HTR-8/SVneo (cell line): ENCODE data around the gene PPFIA3.
"Not testable (repeated sequence)": the region's sequence is repeated elsewhere in the genome, so short reads cannot be mapped to it uniquely, and the experiment has no call there.

Experiments
- DNase-seq: peaks from one replicate; pipeline ENCODE4 v3.0.0; 2011; ENCODE audit warnings: low spot score, mixed read lengths; ENCODE audit not compliant: insufficient read length
- FAIRE-seq: peaks from 2 replicates; lab custom pipeline; 2011; peaks lifted over from hg19 to GRCh38; lab: Jason Lieb, UNC

PPFIA3 gene

DNA sequence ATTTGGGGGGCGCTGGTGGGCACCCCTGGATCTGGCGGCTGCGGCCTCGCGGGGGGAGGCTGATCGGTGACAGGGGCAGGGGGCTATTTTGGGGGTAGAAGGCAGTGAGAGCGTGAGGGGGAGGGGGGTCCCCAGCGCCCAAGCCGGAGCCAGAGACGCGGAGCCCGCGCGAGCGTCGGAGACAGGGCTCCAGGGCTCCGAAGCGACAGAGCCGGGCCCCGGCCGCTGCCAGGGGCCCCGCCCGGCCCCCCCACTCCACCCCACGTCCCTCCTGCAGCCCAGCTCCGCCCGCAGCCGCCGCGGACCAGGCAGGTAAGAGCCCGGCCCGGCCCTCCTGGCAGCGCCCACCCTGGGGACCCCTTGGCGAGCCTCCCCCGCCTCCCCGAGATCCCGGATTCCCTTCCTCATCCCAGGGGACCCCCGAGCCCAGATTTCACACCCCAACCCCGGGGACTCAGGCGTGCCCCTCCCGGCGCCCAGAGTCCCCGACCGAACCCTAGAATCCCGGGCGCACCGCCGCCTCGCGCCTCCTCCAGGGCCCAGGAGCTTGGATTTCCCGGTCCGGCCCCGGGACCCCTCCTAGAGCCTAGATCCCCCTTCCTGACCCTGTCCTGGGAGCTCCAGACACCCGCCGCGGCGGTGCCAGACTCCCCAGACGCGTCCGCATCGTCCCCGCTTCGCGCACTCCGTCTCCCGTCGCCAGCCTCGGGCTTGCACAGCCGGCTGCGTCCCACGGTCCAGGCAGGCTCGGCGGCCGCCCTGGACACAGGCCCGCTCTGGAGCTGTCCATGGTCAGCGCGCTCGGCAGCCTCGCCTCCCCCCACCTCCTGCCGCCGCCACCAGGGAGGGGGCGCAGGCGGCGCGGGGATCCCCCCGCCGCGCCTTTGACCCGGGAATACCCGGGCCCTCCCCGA lies at the start of gene PPFIA3:
Gene PPFIA3, plus strand, starts transcription at position 134 of the 914 bp plus-strand sequence. CDS start 8,330 bp downstream, outside the sequence.
- DNase-seq (peak; percentile 39), FAIRE-seq (peak; percentile 88)

DNA sequence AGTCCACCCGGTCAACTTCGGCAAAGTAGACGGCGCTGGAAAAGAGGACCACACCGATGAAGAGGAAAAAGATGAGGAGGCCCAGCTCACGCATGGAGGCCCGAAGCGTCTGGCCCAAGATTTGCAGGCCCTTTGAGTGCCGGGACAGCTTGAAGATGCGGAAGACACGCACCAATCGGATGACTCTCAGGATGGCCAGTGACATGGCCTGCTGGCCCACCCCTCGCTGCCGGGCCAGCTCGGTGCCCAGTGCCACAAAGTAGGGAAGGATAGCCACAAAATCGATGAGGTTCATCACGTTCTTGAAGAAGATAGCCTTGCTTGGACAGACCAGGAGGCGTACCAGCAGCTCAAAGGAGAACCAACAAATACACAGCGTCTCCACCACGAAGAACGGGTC lies 48.9 kb upstream of the PPFIA3 start:
- FAIRE-seq (no peak), DNase-seq (no peak)

GRCh38 chr19:49071860-49072547 lies 47.3 kb upstream of the PPFIA3 start:
- FAIRE-seq (no peak), DNase-seq (no peak)

DNA sequence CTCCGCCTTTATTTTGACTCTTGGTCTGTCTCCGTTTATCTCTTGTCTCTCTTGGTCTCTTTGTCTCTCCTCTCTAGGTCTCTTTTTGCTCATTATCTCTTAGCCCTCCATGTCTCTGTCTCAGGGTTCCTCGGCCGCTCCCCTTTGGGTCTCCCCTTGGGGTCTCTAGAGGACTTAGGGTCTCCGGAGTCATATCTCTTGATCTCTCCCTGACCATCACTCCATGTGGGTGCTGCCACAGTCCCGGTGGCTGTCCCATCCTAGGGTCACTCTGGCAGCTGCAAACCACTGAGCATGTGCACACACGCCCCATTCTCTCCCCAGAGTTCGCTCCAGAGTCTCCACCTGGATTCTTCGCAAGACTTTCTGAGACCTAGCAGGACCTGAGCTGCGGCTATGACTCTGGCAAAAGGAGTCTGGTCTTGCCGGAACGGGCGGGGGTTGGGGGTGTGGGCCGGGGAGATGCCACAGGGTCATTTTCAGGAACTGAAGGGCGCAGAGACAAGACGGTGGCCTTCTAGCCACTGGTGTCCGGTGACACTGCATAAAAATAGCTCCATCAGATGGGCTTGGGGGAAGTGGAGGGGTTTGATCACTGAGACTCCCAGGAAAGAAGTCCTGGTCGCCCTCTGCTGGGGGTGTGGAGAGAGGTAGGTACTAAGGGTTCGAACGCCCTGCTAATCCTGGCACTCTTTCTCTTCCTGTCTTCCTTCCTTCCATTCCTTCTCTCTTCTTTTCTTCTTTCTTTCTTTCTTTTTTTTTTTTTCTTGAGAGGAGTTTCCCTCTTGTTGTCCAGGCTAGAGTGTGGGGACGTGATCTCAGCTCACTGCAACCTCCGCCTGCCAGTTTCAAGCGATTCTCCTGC lies 45.6 kb upstream of the PPFIA3 start:
- DNase-seq (no peak), FAIRE-seq (no peak)

- not testable (repeated sequence) for DNase-seq, FAIRE-seq
These were observed 44.5 kb upstream of the PPFIA3 start for GRCh38 chr19:49074869-49075268.

GRCh38 chr19:49080392-49080791 lies 39.0 kb upstream of the PPFIA3 start:
- no peak for DNase-seq
- no peak for FAIRE-seq

GRCh38 chr19:49081273-49081672 lies 38.1 kb upstream of the PPFIA3 start:
- no peak for DNase-seq
- no peak for FAIRE-seq

DNA sequence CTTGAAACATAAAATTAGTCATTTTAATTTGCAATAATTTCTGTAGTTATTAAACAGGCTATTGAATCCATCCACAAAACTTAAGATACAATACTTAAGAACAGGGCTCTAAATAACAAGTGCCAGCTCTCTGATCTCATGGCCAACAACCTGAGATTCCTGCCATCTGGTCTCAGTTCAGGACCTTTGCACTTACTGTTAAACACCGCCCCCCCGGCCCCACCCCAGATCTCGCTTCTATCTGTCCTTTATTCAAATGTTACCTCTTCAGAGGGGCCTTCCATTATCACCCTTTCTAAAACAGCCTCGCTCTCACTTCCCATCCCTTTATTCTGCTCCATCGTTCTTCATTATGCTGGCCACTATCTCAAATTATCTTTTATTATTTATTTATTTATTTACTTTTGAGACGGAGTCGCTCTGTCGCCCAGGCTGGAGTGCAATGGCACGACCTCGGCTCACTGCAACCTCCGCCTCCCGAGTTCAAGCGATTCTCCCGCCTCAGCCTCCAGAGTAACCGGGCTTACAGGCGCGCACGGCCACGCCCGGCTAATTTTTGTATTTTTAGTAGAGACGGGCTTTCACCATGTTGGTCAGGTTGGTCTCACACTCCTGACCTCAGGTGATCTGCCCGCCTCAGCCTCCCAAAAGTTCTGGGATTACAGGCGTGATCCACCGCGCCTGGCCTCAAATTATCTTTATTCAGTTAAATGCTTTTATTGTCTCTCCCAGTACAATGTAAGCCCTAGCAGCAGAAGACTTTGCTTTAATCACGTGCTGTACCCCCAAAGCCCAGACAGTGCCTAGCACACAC lies 34.9 kb upstream of the PPFIA3 start:
- no peak for DNase-seq
- no peak for FAIRE-seq

DNA sequence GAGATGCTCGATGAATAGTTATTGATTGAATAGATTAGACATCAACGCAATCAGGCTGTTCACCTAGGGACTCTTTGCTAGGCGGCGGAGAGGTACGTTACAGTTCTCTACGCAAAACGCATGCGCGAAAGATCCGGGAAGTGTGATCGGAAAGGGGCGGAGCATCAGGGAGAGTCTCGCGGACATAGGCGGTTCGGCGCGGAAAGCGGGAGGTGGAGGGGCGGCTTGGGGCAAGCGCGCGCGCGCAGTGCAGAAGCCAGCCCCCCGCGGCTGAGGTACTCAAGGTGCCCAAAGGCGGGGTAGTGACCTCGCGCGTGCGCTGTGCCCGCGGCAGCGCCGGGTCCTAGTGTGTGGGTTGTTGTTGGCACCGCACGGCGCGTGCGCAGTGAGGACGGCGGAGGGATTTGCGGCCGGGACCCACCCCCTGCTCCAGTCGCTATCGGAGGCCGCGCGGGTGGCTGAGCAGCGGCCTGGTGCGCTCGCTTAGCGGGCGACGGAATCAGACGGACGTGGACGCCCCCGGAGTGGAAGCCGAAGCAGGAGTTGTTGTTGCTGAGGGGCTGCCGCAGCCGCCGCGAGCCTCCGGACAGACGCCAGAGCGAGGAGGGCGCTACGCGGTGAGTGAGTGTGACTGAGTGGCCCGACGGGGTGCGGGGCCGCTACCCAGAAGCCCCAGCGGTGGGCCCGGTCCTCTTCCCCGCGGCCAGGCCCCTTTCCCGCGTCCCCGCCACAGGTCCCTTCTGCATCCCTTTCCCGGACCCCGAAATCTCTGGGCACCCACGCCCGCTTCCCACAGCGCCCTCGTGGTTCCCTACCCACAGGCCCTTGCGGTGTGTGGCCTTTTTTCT lies 34.1 kb upstream of the PPFIA3 start, which contains the start of gene SNRNP70:
Gene SNRNP70, plus strand, starts transcription at position 432 of the 848 bp plus-strand sequence. CDS start 964 bp downstream, outside the sequence.
- FAIRE-seq (peak; percentile 96), DNase-seq (peak; percentile 99)

DNA sequence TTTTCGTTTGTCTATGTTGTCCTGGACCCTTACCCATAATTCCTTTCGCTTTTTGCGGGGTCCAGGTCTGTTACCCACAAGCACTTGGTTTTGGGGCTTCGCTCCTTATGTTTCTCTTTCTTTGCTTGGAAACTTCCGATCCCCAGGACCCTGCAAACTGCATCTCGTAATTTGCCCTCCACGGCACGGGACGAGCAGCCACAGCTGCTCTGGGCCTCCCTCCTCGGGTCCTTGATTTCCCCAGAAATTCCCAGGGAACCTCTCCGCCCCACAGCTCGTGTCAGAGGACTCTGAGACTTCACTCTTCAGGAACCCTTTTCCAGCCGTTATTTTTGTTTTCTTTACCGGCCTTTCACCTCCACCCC lies 33.5 kb upstream of the PPFIA3 start:
- no peak for DNase-seq
- no peak for FAIRE-seq

DNA sequence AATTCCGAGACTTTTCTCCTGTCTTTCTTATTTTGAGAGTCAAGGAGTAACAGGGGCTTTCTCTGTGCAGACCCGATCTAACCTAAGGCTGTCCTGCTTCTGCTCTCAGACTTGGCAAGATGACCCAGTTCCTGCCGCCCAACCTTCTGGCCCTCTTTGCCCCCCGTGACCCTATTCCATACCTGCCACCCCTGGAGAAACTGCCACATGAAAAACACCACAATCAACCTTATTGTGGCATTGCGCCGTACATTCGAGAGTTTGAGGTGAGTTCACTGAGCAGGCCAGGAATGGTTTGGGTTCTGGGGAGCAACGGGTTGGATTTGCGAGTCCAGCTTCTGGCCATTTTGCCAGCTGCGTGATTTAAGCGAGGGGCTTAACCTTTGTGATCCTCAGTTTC lies 33.0 kb upstream of the PPFIA3 start:
- no peak for DNase-seq
- no peak for FAIRE-seq

DNA sequence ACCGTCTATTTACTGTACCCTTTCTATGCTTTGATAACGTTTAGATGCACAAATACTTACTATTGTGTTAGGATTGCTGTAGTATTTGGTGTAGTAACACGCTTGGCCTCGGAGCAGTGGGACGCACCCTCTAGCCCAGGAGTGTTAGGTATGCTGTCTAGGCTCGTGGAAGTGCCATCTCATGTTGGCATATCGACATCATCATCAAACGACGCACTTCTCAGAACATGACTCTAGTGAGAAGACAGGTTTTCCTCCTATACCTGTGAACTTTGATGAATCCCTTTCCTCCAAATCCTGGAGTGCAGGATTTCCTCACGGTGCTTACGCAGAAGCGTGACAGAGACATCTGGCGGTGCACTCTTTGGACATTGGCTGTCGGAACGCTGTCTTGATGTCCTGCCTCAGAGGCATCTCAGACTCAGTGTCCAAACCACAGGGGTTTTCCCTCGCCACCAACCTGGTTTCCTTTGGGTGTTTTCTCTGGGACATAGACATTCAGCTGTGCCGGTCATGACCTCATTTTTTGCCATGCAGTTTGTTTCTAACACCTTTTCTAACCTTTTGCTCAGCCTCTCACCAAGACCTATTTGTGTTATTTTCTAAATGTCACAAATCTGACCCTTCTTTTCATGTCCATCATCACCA lies 27.8 kb upstream of the PPFIA3 start:
- DNase-seq = no peak
- FAIRE-seq = no peak

DNA sequence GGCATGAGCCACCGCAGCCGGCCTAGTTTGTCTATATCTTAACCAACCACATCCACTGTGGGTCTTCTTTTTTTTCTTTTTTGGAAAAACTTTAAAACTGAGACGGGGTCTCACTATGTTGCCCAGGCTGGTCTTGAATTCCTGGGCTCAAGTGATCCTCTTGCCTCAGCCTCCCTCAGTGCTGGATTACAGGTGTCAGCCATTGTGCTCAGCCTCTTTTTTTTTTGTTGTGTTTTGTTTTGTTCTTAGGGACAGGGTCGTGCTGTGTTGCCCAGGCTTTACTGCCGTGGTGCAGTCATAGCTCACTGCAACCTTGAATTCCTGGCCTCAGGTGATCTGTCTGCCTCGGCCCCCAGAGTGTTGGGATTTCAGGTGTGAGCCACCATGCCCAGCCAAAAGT lies 26.7 kb upstream of the PPFIA3 start:
- DNase-seq (no peak), FAIRE-seq (no peak)

GRCh38 chr19:49094505-49095482 lies 24.6 kb upstream of the PPFIA3 start:
- DNase-seq = no peak
- no peak for FAIRE-seq

DNA sequence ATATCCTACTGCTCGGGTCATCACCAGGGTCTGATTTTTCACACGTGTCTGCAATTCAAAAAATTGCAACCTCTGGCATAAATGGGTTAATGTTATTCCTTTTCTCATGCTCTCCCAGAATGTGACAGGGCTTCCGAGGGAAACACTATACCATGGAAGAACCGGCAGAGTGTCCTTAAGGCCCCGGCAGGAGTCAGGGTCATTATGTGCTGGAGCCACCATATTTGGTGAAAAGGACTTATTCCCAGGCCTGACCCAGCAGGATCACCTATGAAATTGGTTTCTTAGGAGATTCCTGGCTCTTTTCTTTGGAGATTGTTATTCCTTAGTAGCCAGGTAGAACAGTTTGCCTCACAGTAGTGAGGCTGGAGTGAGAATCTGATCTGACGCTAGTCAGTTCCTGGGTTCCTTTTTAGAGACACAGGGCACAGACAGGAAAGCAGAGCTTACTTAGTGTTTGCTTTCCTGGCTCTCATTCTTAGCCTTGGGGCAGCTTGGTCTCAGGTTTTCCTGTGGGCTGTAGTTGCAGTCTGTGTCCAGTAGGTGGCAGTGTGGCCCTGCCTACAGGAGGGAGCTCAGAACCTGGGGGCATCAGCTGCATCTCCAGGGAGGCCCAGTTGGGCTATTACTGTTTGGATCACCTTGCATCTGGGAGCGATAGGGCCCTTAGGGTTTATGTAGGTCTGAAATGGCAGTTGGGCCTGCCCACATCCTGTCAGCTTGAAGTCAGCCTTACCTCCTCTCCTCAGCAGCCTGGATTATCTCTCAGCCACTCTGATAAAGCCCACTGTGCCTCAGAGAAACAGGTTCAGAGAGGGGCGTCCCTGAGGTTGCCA lies 21.7 kb upstream of the PPFIA3 start:
- DNase-seq = peak; percentile 71
- peak; percentile 52 for FAIRE-seq

GRCh38 chr19:49098795-49099194 lies 20.5 kb upstream of the PPFIA3 start:
- DNase-seq (no peak), FAIRE-seq (no peak)
